GM18907 (cell line): Measurements from ENCODE around the gene CXCL17.

Experiments used
- ATAC-seq: cut with Tn5 transposase; IDR thresholded peaks from one replicate; pipeline ENCODE4 v1.9.1; 2021; ENCODE audit warnings: mild to moderate bottlenecking, moderate library complexity; ENCODE audit not compliant: unreplicated experiment

The CXCL17 gene

GRCh38 chr19:42401365-42402303 is 41.1 kb downstream of the CXCL17 start:
- no peak for ATAC-seq

GRCh38 chr19:42400404-42400803 is 42.3 kb downstream of the CXCL17 start:
- ATAC-seq: no peak

GRCh38 chr19:42397263-42398166 is 45.2 kb downstream of the CXCL17 start:
- ATAC-seq: no peak

GRCh38 chr19:42396381-42397262 is 46.1 kb downstream of the CXCL17 start:
- ATAC-seq: peak; percentile 97

GRCh38 chr19:42394751-42395150 is 48.0 kb downstream of the CXCL17 start:
- ATAC-seq: no peak

GRCh38 chr19:42392165-42392564 is 50.6 kb downstream of the CXCL17 start:
- ATAC-seq: no peak

GRCh38 chr19:42389899-42390298 is 52.8 kb downstream of the CXCL17 start, which contains the start of gene CNFN:
Gene CNFN (minus strand): TSS chr19:42390297. CDS start chr19:42389037, 1,260 bp downstream.
- no peak for ATAC-seq

GRCh38 chr19:42388851-42389489 is 53.8 kb downstream of the CXCL17 start:
- ATAC-seq: no peak

GRCh38 chr19:42386974-42387707 is 55.6 kb downstream of the CXCL17 start:
- ATAC-seq: no peak

- no peak for ATAC-seq
Observed at GRCh38 chr19:42380155-42380554, 62.6 kb downstream of the CXCL17 start.
